HCT116 (cell line): ENCODE results near the gene DNAJB13. TPM values are rescaled to one million over a fixed set of nuclear protein-coding genes. Genes with fewer than 3 reads are reported as not detected.

Experiments
- ATAC-seq: fragments of 200-7000 bp; cut with Tn5 transposase; 2 replicates; pipeline ENCODE4 v1.9.1; 2020; ENCODE audit warnings: mild to moderate bottlenecking, moderate library complexity
- BruUV-seq: library from RNA; stranded (reverse); fragments of 400-500 nt; replicated peaks from 2 replicates; lab custom pipeline; 2021; lab: Mats Ljungman, UMichigan
- CTCF ChIA-PET: fragments of 300-600 bp; sonication (Branson Sonifier 250); formaldehyde crosslinking; loops from one replicate; lab custom pipeline; 2021; ENCODE audit warnings: antibody characterized with exemption; lab: Charles Lee
- POLR2A ChIA-PET: fragments of 300-600, 350-600 bp; sonication (Branson Sonifier 250); formaldehyde crosslinking; loops from one replicate; lab custom pipeline; 2021; ENCODE audit warnings: antibody characterized with exemption; lab: Charles Lee
- RAD21 ChIA-PET, 2 experiments: fragments of 300-600 bp; sonication (Branson Sonifier 250); formaldehyde crosslinking; loops; one replicate each; lab custom pipeline; 2023; ENCODE audit warnings: low total read pairs in 2 of 2; ENCODE audit not compliant: uncharacterized antibody in 2 of 2, unreplicated experiment in 2 of 2, low non-redundant PET in 1 of 2; lab: Charles Lee
- DNase-seq: peaks from one replicate; pipeline ENCODE4 v3.0.0-alpha.2; 2010; ENCODE audit warnings: low read depth, low spot score
- H2AFZ ChIP-seq: fragments of 200-600 bp; shearing (Covaris generic), sonication (generic); 2 replicates; pipeline ENCODE4 v1.6.1; 2017; ENCODE audit warnings: low read depth, mixed run types, mixed read lengths, antibody characterized with exemption, low read length; ENCODE audit not compliant: poor library complexity, severe bottlenecking
- H3K27ac ChIP-seq: 2 replicates; pipeline ENCODE4 v1.5.1; 2012; ENCODE audit warnings: low read depth, low read length
- H3K27me3 ChIP-seq: fragments of 200-600 bp; sonication (generic); 2 replicates; pipeline ENCODE4 v1.6.1; 2016; ENCODE audit warnings: mixed run types, low read length, mixed read lengths; ENCODE audit not compliant: insufficient read depth
- H3K36me3 ChIP-seq, 2 experiments: fragments of 200-500 bp in 1 of 2; fragments of 200-600 bp in 1 of 2; sonication (Bioruptor generic) in 1 of 2; sonication (generic) in 1 of 2; 2 replicates each; pipeline versions ENCODE4 v1.5.1 to v1.6.1; 2014 to 2016; ENCODE audit warnings: low read length in 2 of 2, inconsistent platforms in 1 of 2, mixed read lengths in 1 of 2, mixed run types in 1 of 2; ENCODE audit not compliant: insufficient read depth in 2 of 2, control insufficient read depth in 1 of 2
- H3K4me1 ChIP-seq, 2 experiments: fragments of 200-600 bp in 1 of 2; sonication (generic) in 1 of 2; 2 replicates each; pipeline versions ENCODE4 v1.5.1 to v1.6.1; 2012 to 2017; ENCODE audit warnings: low read length in 2 of 2, inconsistent platforms in 1 of 2, mild to moderate bottlenecking in 1 of 2, mixed read lengths in 1 of 2, mixed run types in 1 of 2, moderate library complexity in 1 of 2; ENCODE audit not compliant: insufficient read depth in 2 of 2, control insufficient read depth in 1 of 2
- H3K4me2 ChIP-seq: fragments of 200-600 bp; sonication (generic); 2 replicates; pipeline ENCODE4 v1.6.1; 2017; ENCODE audit warnings: mixed run types, low read length, mixed read lengths
- H3K4me3 ChIP-seq, 2 experiments: fragments of 200-600 bp in 1 of 2; sonication (generic) in 1 of 2; replicated peaks in 1 of 2; 2 replicates each; pipeline ENCODE4 v1.5.1; 2011 to 2016; ENCODE audit warnings: low read length in 2 of 2, control low read depth in 1 of 2, low read depth in 1 of 2, mild to moderate bottlenecking in 1 of 2, mixed read lengths in 1 of 2, mixed run types in 1 of 2
- H3K79me2 ChIP-seq: fragments of 200-600 bp; sonication (generic); 2 replicates; pipeline ENCODE4 v1.6.1; 2017; ENCODE audit warnings: mild to moderate bottlenecking, mixed run types, low read length, moderate library complexity, mixed read lengths; ENCODE audit not compliant: insufficient read depth
- H3K9ac ChIP-seq: fragments of 200-600 bp; sonication (generic); 2 replicates; pipeline ENCODE4 v1.6.1; 2016; ENCODE audit warnings: low read length, mixed read lengths
- H3K9me2 ChIP-seq: fragments of 200-600 bp; sonication (generic), shearing (Covaris generic); 2 replicates; pipeline ENCODE4 v1.6.1; 2017; ENCODE audit warnings: mixed run types, mild to moderate bottlenecking, moderate library complexity; ENCODE audit not compliant: insufficient read depth
- H3K9me3 ChIP-seq, 2 experiments: fragments of 200-500 bp in 1 of 2; fragments of 200-600 bp in 1 of 2; sonication (Bioruptor generic) in 1 of 2; sonication (generic) in 1 of 2; 2 replicates each; pipeline ENCODE4 v1.6.1; 2014 to 2017; ENCODE audit warnings: low read length in 2 of 2, mixed read lengths in 2 of 2, inconsistent platforms in 1 of 2, low read depth in 1 of 2, mild to moderate bottlenecking in 1 of 2, mixed run types in 1 of 2, moderate library complexity in 1 of 2; ENCODE audit not compliant: control insufficient read depth in 1 of 2, insufficient read depth in 1 of 2
- H4K20me1 ChIP-seq: fragments of 200-600 bp; sonication (generic), shearing (Covaris generic); 2 replicates; pipeline ENCODE4 v1.6.1; 2017; ENCODE audit warnings: mixed run types, mild to moderate bottlenecking, moderate library complexity; ENCODE audit not compliant: insufficient read depth
- CBX3 ChIP-seq: IDR thresholded peaks from 2 replicates; pipeline ENCODE4 v1.6.1; 2012; ENCODE audit warnings: low read depth
- CEBPB ChIP-seq: IDR thresholded peaks from 2 replicates; pipeline ENCODE4 v1.6.1; 2012; ENCODE audit warnings: low read depth
- CTCF ChIP-seq, 3 experiments: fragments of 200-600 bp in 1 of 3; sonication (generic) in 1 of 3; IDR thresholded peaks in 2 of 3; conservative IDR thresholded peaks in 1 of 3; 2 replicates each; pipeline ENCODE4 v1.5.1; 2012 to 2017; ENCODE audit warnings: low read depth in 2 of 3, low read length in 2 of 3, antibody characterized with exemption in 1 of 3, borderline replicate concordance in 1 of 3, control low read depth in 1 of 3, mild to moderate bottlenecking in 1 of 3, mixed read lengths in 1 of 3, mixed run types in 1 of 3, moderate library complexity in 1 of 3; ENCODE audit not compliant: insufficient read depth in 1 of 3
- ELF1 ChIP-seq: IDR thresholded peaks from 2 replicates; pipeline ENCODE4 v1.6.1; 2012; ENCODE audit warnings: low read depth, borderline replicate concordance
- EZH2phosphoT487 ChIP-seq: fragments of 200-600 bp; IDR thresholded peaks from 2 replicates; pipeline ENCODE4 v1.6.1; 2018; ENCODE audit warnings: antibody characterized with exemption, borderline replicate concordance
- FOSL1 ChIP-seq: IDR thresholded peaks from 2 replicates; pipeline ENCODE4 v1.6.1; 2012; ENCODE audit warnings: low read depth
- JUND ChIP-seq: IDR thresholded peaks from 2 replicates; pipeline ENCODE4 v1.6.1; 2012
- MAX ChIP-seq: IDR thresholded peaks from 2 replicates; pipeline ENCODE4 v1.6.1; 2012
- POLR2A ChIP-seq: IDR thresholded peaks from 2 replicates; pipeline ENCODE4 v1.7.0; 2011; ENCODE audit warnings: borderline replicate concordance; ENCODE audit not compliant: insufficient read depth, insufficient read length; ENCODE audit errors: extremely low read depth
- POLR2AphosphoS5 ChIP-seq: IDR thresholded peaks from 2 replicates; pipeline ENCODE4 v1.6.1; 2011; ENCODE audit warnings: mild to moderate bottlenecking, low read depth, low read length, moderate library complexity
- RAD21 ChIP-seq: IDR thresholded peaks from 2 replicates; pipeline ENCODE4 v1.6.1; 2012; ENCODE audit warnings: low read depth, mild to moderate bottlenecking
- REST ChIP-seq: IDR thresholded peaks from 2 replicates; pipeline ENCODE4 v1.6.1; 2012; ENCODE audit warnings: low read depth
- SP1 ChIP-seq: IDR thresholded peaks from 2 replicates; pipeline ENCODE4 v1.6.1; 2012; ENCODE audit warnings: low read depth
- TCF7L2 ChIP-seq: IDR thresholded peaks from 2 replicates; pipeline ENCODE4 v1.7.0; 2011; ENCODE audit warnings: borderline replicate concordance, inconsistent platforms; ENCODE audit not compliant: insufficient read depth, insufficient read length; ENCODE audit errors: extremely low read depth
- ZBTB33 ChIP-seq: IDR thresholded peaks from 2 replicates; pipeline ENCODE4 v1.6.1; 2011; ENCODE audit warnings: mild to moderate bottlenecking, low read length, moderate library complexity; ENCODE audit not compliant: insufficient replicate concordance; ENCODE audit errors: extremely low read depth
- ZFX ChIP-seq: fragments of 450-650 bp; IDR thresholded peaks from 2 replicates; pipeline ENCODE4 v1.6.1; 2017
- ZNF274 ChIP-seq: fragments of 200-500 bp; sonication (Bioruptor generic); IDR thresholded peaks from 2 replicates; pipeline ENCODE4 v1.6.1; 2014; ENCODE audit warnings: mild to moderate bottlenecking, low read depth, low read length, inconsistent platforms
- intact Hi-C: fragments of 100-400 bp; cut with micrococcal nuclease; formaldehyde crosslinking; loops from 2 replicates; pipeline ENCODE4 v1.10.0; 2022
- total RNA-seq: library from RNA; stranded (reverse); gene quantifications from one replicate; pipeline ENCODE4 v1.2.1, GENCODE V29; 2021; ENCODE audit not compliant: unreplicated experiment

The DNAJB13 gene
- total RNA-seq, 1 experiment from 2014 or later: 0.22 TPM

- TF ChIP-seq CTCF (IDR thresholded peaks at IDR 0.05 in 2 of 3, conservative IDR thresholded peaks at IDR 0.05 in 1 of 3; ENCODE audit: borderline replicate concordance in 1 of 3, insufficient read depth in 1 of 3, low read depth in 2 of 3, low read length in 2 of 3): no peak
These were observed 57.8 kb downstream of the DNAJB13 start, which contains the start of gene UCP3 (continued) for GRCh38 chr11:74008373-74009229.

GRCh38 chr11:74009230-74009547 lies 58.4 kb downstream of the DNAJB13 start:
- Histone ChIP-seq H3K4me1 (no peaks in the 10 kb centered on the region), H4K20me1 (no peaks in the 10 kb centered on the region), H3K4me2 (no peak overlapping the region), H3K9ac (no peak overlapping the region), H3K9me3 (no peaks in the 10 kb centered on the region), H3K4me3 (no peak overlapping the region), H3K9me2 (no peaks in the 10 kb centered on the region), H3K79me2 (no peaks in the 10 kb centered on the region), H3K36me3 (no peaks in the 10 kb centered on the region; a peak in 1 of 4 replicates), H3K27ac (no peak overlapping the region), H3K27me3 (no peaks in the 10 kb centered on the region), H2AFZ (no peak overlapping the region)
- ATAC-seq (no peak), DNase-seq (no peak)
- intact Hi-C loops: no loop called here
- CTCF ChIA-PET: no interaction called here
- no TSS peak for BruUV-seq
- RAD21 ChIA-PET: no interaction called here
- POLR2A ChIA-PET: no interaction called here
- TF ChIP-seq MAX (no peak), CBX3 (no peak), ELF1 (no peak), JUND (no peak), CEBPB (no peak), ZBTB33 (no peak), ZFX (no peak), RAD21 (no peak), POLR2AphosphoS5 (no peak), TCF7L2 (no peak), REST (no peak), SP1 (no peak), FOSL1 (no peak), POLR2A (no peak), ZNF274 (no peak), EZH2phosphoT487 (no peak)
